Measurements from ENCODE around the gene RALGAPA2.

Gene RALGAPA2

DNA sequence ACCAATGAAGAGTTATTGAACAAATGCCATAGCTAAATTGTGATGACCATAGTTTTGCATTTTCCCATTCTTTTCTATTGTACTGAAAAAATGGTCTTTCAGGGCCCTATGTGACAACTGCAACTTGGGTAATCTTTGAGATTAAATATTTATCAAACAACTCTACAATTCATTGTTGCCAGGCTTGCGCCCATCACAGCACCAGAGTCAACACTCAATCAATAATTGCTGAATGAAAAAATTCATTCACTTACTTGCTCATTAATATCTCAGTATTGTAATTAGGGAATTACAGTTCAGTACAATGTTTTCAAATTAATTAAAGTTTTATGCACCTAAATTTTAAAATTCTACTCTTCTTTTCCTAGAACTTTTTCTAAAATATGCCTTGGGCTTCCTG, 7.7 kb upstream of the RALGAPA2 start:
- DNase-seq: no peak

- no peak for DNase-seq
Observed at GRCh38 chr20:20719411-20719810, 7.0 kb upstream of the RALGAPA2 start.

- no peak for DNase-seq
Observed at GRCh38 chr20:20713244-20713765, 861 bp upstream of the RALGAPA2 start.

- DNase-seq: no peak
Observed at GRCh38 chr20:20712004-20712473, 405 bp downstream of the RALGAPA2 start.

- DNase-seq: no peak
Observed at GRCh38 chr20:20711413-20711812, 1.0 kb downstream of the RALGAPA2 start.

DNA sequence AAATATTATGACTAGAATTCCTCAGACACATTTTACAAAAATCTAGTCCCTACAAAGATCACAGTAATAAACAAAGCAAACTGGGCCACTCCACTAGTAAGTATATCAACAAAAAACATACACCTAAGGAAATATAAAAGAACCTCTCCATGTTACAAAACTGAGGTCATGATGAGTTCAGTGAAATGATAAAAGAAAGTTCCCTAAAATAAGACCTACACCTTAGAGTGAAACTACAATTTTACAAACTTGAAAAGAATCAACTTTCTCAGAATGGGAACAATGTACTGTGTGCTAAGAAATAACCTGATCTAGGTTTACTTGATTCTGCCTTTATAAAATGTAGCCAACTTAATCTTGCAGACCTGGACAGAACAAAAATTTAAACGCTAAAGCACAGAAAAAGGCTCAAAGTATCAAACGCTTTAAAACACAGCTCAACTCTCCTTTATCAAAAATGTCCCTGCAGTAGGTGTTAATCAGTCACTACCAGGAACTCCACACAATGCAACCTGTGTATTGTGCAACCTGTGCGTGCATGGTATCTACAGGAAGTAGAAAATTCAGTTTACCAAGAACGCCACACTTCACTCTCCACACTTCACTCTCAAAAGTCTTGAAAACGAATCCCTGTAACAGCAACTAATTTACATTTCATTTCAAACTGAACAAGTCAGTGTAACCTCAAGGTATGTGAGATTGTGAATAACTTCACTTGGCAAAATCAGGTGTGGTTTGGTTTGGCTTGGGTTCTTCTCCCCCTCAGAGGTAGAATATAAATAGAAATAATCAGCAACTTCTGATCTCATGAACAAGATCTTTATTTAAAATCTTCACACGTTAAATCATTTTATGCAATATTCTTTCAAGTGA, 1.8 kb downstream of the RALGAPA2 start:
- DNase-seq: no peak

DNA sequence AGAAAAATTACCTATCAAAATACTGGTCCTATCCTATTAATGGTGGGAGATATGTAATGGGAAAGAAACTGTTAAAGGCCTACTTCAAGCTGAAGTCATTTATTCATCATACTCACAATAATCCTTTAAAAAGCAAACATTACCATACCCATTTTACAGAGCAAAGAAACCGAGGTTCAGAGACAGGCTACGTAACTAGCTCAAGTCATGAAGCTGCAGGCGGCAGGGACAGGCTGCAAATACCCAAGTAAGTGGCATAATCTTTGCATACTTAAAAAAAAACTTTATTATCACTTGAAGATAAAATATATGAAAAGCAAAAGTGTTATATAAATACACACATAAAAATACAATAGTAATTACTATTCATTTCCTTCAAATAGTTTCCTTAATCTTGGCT, 2.6 kb downstream of the RALGAPA2 start:
- no peak for DNase-seq

DNA sequence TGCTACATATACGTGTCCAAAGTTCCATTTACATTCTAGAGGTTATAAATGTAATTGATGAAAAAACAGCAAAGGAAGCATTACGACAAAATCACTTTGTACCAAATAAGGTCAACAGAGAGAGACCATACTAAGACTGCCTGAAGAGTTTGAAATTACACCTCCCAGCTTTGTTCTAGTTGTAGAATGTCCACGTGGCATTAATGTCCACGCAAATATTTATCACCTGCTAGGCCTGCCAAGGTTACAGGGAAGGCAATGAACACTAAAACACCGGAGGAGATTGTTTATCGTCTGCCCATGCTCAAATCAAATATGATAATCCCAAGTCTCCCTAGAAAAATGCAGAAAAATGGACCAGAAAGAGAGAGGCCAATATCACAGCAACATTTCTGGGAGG, 6.2 kb downstream of the RALGAPA2 start:
- DNase-seq: no peak

GRCh38 chr20:20702330-20703245, 9.9 kb downstream of the RALGAPA2 start:
- DNase-seq: no peak

GRCh38 chr20:20699917-20700316, 12.5 kb downstream of the RALGAPA2 start:
- DNase-seq: no peak

- DNase-seq: no peak
Observed at GRCh38 chr20:20699144-20699543, 13.3 kb downstream of the RALGAPA2 start.

GRCh38 chr20:20697325-20697845, 15.1 kb downstream of the RALGAPA2 start:
- no peak for DNase-seq

DNA sequence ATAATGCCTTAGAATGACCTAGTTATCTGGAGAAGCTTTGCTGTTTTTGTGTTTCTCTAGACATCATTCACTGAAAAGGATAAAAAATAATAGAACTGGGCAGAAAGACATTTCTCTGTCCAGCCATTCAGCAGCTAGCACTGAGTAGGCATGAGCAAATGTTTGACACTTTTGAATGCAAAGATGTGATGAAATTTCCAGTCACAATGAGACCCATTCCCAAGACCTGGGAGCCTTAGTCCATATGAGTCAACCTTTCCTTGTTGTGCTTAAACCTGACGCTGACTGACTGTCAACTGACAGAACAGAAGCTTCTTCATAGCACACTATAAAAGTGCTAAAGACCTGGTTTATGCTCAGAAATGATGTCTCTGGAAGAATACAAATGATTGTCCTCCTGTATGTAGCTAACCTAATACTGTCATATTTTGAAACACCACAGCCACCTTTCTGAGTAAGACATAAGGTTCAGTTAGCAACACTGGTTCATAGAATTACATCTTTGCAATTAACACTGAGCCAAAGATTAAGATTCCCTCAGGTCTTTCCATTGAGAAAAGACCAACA, 17.1 kb downstream of the RALGAPA2 start:
- DNase-seq: no peak

DNA sequence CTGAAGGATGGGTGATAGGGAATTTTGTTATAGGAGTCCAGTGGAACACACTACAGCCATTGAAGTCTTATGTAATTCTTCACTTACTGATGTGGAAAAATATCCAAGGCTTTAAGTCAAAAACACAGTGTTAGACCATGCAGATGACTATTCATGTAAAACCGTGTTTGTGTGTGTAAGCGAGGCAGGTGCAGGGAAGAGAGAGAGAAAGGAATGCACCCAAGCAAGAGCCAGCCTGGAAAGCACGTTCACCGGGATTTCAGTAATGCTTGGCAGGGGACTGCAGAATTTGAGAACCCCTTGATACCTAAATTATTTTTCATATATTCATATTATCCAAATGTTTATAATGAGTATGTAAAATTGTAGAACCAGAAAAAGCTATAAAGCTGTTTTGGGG, 17.9 kb downstream of the RALGAPA2 start:
- no peak for DNase-seq

DNA sequence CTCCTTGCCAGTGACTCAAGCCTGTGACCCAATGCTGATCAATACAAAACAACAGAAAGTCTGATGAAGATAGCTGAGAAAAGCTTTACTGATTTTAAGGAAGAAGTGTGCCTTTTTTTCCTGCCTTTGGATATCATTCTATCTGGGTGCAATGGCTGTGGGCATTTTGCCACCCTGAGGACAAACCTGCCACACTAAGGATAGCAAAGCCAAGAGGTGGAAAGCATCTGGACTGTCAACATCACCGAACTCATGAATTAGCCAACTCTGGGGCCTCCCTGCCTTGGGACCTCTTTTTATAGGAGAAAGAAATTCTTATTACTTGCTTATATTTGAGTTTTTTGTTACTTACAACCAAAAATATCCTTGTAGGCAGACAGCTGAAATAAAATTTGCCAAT, 19.9 kb downstream of the RALGAPA2 start:
- DNase-seq: no peak

GRCh38 chr20:20691477-20692235, 20.8 kb downstream of the RALGAPA2 start:
- no peak for DNase-seq

GRCh38 chr20:20690676-20691476, 21.6 kb downstream of the RALGAPA2 start:
- DNase-seq: no peak

- DNase-seq: no peak
Observed at GRCh38 chr20:20687319-20687718, 25.1 kb downstream of the RALGAPA2 start.

- DNase-seq: peak; percentile 65
Observed at GRCh38 chr20:20685635-20686034, 26.8 kb downstream of the RALGAPA2 start.

DNA sequence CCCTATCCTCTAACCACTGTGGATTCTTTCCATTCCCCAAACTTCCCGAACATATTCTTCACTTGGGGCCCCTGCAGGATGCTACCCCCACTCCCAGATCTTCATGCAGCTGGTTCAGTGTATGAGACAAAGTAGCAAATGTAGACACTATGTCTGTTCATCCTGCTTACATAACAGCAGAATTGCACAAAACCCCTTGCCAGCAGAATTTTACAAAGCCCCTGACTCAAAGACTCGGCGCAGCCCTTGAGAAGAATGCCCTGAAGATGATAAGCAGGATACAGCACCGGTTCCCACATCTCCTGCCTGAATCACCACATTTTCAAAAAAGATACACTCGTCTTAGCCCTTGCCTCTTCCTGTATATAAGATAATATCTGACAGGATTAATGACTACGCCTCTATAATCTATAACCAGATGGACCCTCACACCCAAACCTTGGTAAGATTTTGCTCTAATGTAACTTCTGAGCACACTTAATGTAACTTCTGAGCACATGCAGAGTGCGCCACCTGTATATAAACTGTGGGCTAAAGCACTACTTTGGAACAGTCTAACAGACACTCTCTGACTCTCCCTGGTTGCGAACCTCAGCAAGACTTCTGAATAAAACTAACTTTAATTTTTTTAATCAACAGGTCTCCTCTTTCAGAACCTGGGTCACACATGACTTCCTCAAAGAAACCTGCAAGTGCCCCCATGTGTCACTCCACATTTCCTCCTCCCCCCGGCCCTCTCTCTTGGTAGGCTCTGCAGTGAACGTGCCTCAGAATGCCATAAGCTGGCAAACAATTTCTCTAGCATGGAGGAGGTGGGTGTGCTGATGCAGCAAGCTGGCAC, 28.7 kb downstream of the RALGAPA2 start:
- no peak for DNase-seq

Data from NCI-H1694 (cell line).